Measurements from ENCODE around the gene MTRF1. TPM values are rescaled to one million over a fixed set of nuclear protein-coding genes. Genes with fewer than 3 reads are reported as not detected.

MTRF1 gene
- total RNA-seq, 2 donors from 2014 or later = 25.8 to 39.1 TPM

Other genes with a start within 250 kb of the MTRF1 start
- 10 to 100 TPM; 62.0 to 86.2 TPM for gene ELF1, start 244.3 kb downstream of the MTRF1 start, total RNA-seq
- gene WBP4, start 202.1 kb downstream of the MTRF1 start, total RNA-seq = 10 to 100 TPM in 1 of 2 donors, 1 to 10 TPM in 1; 5.5 to 11.4 TPM
- gene KBTBD6, start 130.8 kb downstream of the MTRF1 start, total RNA-seq = 1 to 10 TPM; 5.0 to 5.5 TPM
- 1 to 10 TPM; 3.6 to 4.6 TPM for gene KBTBD7, start 69.0 kb downstream of the MTRF1 start, total RNA-seq
- 10 to 100 TPM; 31.6 to 41.2 TPM for gene NAA16, start 47.7 kb upstream of the MTRF1 start, total RNA-seq
- 100 to 1,000 TPM in 1 of 2 donors, 10 to 100 TPM in 1; 76.0 to 216 TPM for gene RGCC, start 194.0 kb upstream of the MTRF1 start, total RNA-seq

Measured in activated naive CD4-positive, alpha-beta T cell treated with anti-CD3 and anti-CD28 coated beads, Interleukin-2, amount 50 U/mL, for 72 hours (primary cell).